Measurements from ENCODE around the gene SLC28A3.

SLC28A3 gene

DNA sequence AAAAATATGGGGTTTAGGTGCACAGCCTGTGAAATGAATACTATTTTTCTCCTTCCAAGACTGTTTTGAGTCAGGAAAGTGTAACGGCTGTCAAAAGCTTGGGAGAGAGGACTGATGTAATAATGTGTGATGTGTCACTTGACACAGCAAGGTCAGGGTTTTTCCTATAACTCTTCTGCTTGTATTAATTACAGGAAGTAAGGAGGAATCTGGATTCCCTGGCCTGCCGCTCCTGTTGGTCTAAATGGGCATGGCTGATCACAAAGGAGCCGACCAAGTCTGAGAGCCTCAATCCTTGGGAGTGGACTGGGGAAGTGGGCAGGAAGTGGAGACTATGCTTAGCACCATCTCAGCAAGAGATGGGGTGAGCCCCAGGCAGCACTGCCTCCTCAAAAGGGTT, 16.7 kb upstream of the SLC28A3 start:
- Mint-ChIP-seq H3K4me1 (peaks cover 6% of the 10 kb centered on the region), H3K27ac (no peak overlapping the region), H3K4me3 (no peak overlapping the region), H3K9me3 (peaks cover 8% of the 10 kb centered on the region), H3K27me3 (ENCODE audit: low read depth, poor library complexity) (no peaks in the 10 kb centered on the region), H3K36me3 (ENCODE audit: low read depth) (peaks cover 3% of the 10 kb centered on the region)
- TF ChIP-seq, protein P1, sequence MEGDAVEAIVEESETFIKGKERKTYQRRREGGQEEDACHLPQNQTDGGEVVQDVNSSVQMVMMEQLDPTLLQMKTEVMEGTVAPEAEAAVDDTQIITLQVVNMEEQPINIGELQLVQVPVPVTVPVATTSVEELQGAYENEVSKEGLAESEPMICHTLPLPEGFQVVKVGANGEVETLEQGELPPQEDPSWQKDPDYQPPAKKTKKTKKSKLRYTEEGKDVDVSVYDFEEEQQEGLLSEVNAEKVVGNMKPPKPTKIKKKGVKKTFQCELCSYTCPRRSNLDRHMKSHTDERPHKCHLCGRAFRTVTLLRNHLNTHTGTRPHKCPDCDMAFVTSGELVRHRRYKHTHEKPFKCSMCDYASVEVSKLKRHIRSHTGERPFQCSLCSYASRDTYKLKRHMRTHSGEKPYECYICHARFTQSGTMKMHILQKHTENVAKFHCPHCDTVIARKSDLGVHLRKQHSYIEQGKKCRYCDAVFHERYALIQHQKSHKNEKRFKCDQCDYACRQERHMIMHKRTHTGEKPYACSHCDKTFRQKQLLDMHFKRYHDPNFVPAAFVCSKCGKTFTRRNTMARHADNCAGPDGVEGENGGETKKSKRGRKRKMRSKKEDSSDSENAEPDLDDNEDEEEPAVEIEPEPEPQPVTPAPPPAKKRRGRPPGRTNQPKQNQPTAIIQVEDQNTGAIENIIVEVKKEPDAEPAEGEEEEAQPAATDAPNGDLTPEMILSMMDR (IDR thresholded peaks at IDR 0.05) = no peak
- no peak for DNase-seq

DNA sequence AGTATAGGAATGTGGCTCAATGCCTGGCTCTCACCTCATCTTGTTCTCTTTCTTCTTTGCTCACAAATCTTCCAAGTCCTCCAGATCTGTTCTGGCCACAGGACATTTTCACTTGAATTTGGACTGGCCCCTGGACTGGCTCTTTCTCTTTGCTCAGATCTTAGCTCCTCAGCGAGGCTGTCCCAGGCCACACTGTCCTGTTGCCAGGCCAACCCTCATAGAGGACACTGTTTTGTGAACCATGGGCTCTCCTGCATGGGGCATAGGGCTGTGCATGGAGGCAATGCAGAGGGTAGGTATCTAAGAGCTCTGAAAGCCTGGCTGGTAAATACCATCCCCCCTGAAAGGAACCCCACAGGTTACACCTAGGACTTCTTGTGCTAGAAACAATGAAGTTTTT, 13.5 kb upstream of the SLC28A3 start:
- Mint-ChIP-seq H3K9me3 (peaks cover 7% of the 10 kb centered on the region), H3K4me3 (no peak overlapping the region)

DNA sequence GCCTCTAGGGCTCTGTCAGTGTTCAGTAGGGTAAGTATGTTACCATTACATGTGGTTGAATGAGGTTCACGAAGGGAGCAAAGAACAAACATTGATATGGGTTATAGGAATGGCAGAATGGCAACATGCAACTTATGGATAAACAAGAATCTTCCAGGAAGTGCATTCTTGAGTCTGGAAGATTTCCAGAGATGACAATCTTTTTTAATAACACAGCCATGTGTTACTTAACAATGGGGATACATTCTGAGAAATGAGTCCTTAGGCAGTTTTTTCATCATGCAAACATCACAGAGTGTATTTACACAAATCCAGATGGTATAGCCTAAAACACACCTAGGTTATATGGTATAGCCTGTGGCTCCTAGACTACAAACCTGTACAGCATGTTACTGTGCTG, 9.1 kb upstream of the SLC28A3 start:
- Mint-ChIP-seq H3K4me3 (no peak overlapping the region), H3K9me3 (peaks cover 15% of the 10 kb centered on the region), H3K27ac (no peak overlapping the region), H3K4me1 (no peaks in the 10 kb centered on the region), H3K27me3 (ENCODE audit: low read depth, poor library complexity) (peaks cover 6% of the 10 kb centered on the region), H3K36me3 (ENCODE audit: low read depth) (no peaks in the 10 kb centered on the region)
- no peak for DNase-seq
- TF ChIP-seq, protein P1 (IDR thresholded peaks at IDR 0.05) = no peak

More for the DNA sequence above, 13.5 kb upstream of the SLC28A3 start:
- DNase-seq = no peak
- Mint-ChIP-seq H3K36me3 (ENCODE audit: low read depth) (peaks cover 2% of the 10 kb centered on the region), H3K27ac (peak overlapping the region; percentile 3), H3K27me3 (ENCODE audit: low read depth, poor library complexity) (no peaks in the 10 kb centered on the region), H3K4me1 (peaks cover 6% of the 10 kb centered on the region)
- TF ChIP-seq, protein P1 (IDR thresholded peaks at IDR 0.05) = no peak

DNA sequence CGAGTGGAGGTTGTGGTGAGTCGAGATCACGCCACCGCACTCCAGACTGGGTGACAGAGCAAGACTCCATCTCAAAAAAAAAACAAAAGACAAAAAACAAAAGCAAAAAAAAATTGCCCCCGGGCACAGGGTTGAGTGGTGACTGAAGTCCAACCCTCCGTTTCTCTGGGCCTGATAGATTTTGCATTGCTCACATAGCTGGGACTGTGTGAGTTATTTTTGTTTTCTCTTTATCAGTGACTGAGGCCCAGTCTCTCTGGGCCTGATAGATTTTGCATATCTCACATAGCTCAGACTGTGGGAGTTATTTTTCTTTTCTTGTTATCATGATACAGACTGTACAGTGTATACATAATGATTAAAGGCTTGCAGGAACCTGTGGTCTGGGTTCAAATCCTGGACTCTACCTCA, 2.6 kb upstream of the SLC28A3 start:
- Mint-ChIP-seq H3K4me1 (peaks cover 13% of the 10 kb centered on the region), H3K27ac (no peak overlapping the region), H3K27me3 (ENCODE audit: low read depth, poor library complexity) (peaks cover 11% of the 10 kb centered on the region), H3K4me3 (no peak overlapping the region), H3K9me3 (peaks cover 4% of the 10 kb centered on the region), H3K36me3 (ENCODE audit: low read depth) (no peaks in the 10 kb centered on the region)
- TF ChIP-seq, protein P1 (IDR thresholded peaks at IDR 0.05) = no peak
- DNase-seq = no peak

DNA sequence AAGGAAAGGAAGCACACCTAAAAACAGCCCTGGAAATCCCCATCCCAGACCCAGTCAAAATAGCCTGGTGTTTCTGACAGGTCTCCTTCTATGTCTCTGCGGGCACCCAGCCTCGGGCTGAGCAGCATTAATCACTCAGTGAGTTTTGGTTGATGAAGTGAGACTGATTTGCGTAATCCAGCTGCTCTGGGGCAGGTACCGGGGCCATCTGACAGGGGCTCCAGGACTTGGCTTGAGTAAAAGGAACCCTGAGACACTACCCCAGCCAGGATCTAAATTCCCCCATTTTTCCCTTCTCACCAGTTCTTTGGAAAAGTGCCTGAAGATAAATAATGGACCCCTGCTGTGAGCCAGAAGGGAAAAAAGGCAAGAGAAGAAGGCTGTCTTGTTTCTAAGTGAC, 596 bp downstream of the SLC28A3 start:
- H3K27ac Mint-ChIP-seq = peak overlapping the region; percentile 16

DNA sequence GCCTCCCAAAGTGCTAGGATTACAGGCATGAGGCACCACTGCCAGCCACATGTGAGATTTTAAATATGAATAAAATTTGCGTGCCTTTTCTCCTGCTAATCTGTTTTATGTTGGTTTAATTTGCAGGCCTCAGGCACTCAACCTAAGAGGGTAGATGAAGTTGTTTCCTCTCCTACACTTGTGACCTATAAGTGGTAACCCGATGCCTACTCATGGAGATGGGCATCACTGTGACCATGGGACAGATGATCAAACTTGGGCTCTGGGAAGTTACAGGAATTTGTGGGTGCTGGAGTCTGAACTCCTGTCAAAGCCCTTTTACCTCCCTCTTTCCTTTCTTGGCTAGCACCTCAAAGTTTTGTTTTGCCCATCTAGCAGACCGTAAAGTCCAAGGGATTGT, 1.1 kb downstream of the SLC28A3 start:
- peaks cover 7% of the 10 kb centered on the region for H3K27me3 Mint-ChIP-seq (ENCODE audit: low read depth, poor library complexity)
- peaks cover 13% of the 10 kb centered on the region for H3K4me1 Mint-ChIP-seq
- DNase-seq = no peak
- TF ChIP-seq, protein P1 (IDR thresholded peaks at IDR 0.05) = no peak
- H3K4me3 Mint-ChIP-seq = no peak overlapping the region
- H3K27ac Mint-ChIP-seq = no peak overlapping the region
- H3K36me3 Mint-ChIP-seq (ENCODE audit: low read depth) = no peaks in the 10 kb centered on the region
- no peaks in the 10 kb centered on the region for H3K9me3 Mint-ChIP-seq

More for the DNA sequence above, 596 bp downstream of the SLC28A3 start:
- DNase-seq = no peak
- H3K4me1 Mint-ChIP-seq = peaks cover 13% of the 10 kb centered on the region
- no peaks in the 10 kb centered on the region for H3K9me3 Mint-ChIP-seq
- H3K27me3 Mint-ChIP-seq (ENCODE audit: low read depth, poor library complexity) = peaks cover 11% of the 10 kb centered on the region
- no peaks in the 10 kb centered on the region for H3K36me3 Mint-ChIP-seq (ENCODE audit: low read depth)
- TF ChIP-seq, protein P1 (IDR thresholded peaks at IDR 0.05) = no peak
- no peak overlapping the region for H3K4me3 Mint-ChIP-seq
